ENCODE results near the gene TSPAN5.

DNA sequence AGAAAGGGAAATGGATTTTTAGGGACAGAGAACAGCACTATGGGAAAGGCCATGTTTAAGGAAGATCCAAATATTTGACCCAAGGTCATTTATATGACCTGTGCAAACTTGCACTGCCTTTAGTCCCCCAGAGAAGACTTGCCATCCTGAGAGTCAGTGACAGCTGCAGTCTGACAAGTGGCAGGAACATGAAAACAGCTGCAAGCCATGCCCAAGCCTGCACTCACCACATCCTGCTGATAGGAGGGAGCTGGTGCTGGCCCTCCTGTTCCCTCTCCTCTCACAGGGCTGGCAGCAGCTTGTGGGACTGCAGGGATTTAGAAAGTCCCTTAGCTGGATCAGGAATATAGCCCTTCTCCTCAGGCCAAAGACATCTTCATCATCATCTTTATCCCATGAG, 209.5 kb downstream of the TSPAN5 start:
- TF ChIP-seq, protein P1, sequence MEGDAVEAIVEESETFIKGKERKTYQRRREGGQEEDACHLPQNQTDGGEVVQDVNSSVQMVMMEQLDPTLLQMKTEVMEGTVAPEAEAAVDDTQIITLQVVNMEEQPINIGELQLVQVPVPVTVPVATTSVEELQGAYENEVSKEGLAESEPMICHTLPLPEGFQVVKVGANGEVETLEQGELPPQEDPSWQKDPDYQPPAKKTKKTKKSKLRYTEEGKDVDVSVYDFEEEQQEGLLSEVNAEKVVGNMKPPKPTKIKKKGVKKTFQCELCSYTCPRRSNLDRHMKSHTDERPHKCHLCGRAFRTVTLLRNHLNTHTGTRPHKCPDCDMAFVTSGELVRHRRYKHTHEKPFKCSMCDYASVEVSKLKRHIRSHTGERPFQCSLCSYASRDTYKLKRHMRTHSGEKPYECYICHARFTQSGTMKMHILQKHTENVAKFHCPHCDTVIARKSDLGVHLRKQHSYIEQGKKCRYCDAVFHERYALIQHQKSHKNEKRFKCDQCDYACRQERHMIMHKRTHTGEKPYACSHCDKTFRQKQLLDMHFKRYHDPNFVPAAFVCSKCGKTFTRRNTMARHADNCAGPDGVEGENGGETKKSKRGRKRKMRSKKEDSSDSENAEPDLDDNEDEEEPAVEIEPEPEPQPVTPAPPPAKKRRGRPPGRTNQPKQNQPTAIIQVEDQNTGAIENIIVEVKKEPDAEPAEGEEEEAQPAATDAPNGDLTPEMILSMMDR (IDR thresholded peaks at IDR 0.05; ENCODE audit: insufficient read depth, low read length, poor library complexity, severe bottlenecking): no peak
- no peak for TF ChIP-seq EZH2phosphoT487 (conservative IDR thresholded peaks at IDR 0.05; ENCODE audit: low read length)

Data from SU-DHL-6 (cell line).